ENCODE data around the gene USP2. TPM values are rescaled to one million over a fixed set of nuclear protein-coding genes. Genes with fewer than 3 reads are reported as not detected.

Gene USP2
- polyA plus RNA-seq, 1 experiment = 0.27 TPM

GRCh38 chr11:119397740-119398139 is 16.2 kb upstream of the USP2 start:
- no peak for DNase-seq (ENCODE audit: low read depth)
- peaks cover 2% of the 10 kb centered on the region; the same call in 1 of the 2 replicates for H3K27me3 ChIP-seq (ENCODE audit: control insufficient read depth, insufficient read depth, low read length)
- H3K36me3 ChIP-seq (ENCODE audit: control insufficient read depth, insufficient read depth, low read length) = no peaks in the 10 kb centered on the region
- ChIA-PET CTCF (interaction anchor here (0.8 to 2.8 kb wide), 4 partner anchors 17 to 77 kb away, joined by 3 to 9 read pairs (median 4); no protein-coding TSS in a partner anchor), POLR2A (no interaction called here)
- H3K4me3 ChIP-seq (ENCODE audit: low read depth, low read length) = no peak overlapping the region
- no peak for TF ChIP-seq CTCF (IDR thresholded peaks at IDR 0.05; ENCODE audit: insufficient read depth, low read depth, low read length)

GRCh38 chr11:119396835-119397234 is 15.3 kb upstream of the USP2 start:
- H3K27me3 ChIP-seq (ENCODE audit: control insufficient read depth, insufficient read depth, low read length) = peaks cover 2% of the 10 kb centered on the region; the same call in 1 of the 2 replicates
- no peak for TF ChIP-seq CTCF (IDR thresholded peaks at IDR 0.05; ENCODE audit: insufficient read depth, low read depth, low read length)
- POLR2A ChIA-PET = no interaction called here
- H3K4me3 ChIP-seq (ENCODE audit: low read depth, low read length) = no peak overlapping the region
- no peak for DNase-seq (ENCODE audit: low read depth)
- CTCF ChIA-PET = interaction anchor here (0.8 to 2.8 kb wide), 2 partner anchors 26 to 78 kb away, joined by 3 to 9 read pairs; no protein-coding TSS in a partner anchor
- H3K36me3 ChIP-seq (ENCODE audit: control insufficient read depth, insufficient read depth, low read length) = no peaks in the 10 kb centered on the region

- Histone ChIP-seq H3K27me3 (ENCODE audit: control insufficient read depth, insufficient read depth, low read length) (peaks cover 5% of the 10 kb centered on the region; the same call in 1 of the 2 replicates), H3K4me3 (ENCODE audit: low read depth, low read length) (no peak overlapping the region), H3K36me3 (ENCODE audit: control insufficient read depth, insufficient read depth, low read length) (no peaks in the 10 kb centered on the region)
- DNase-seq (ENCODE audit: low read depth) = no peak
- ChIA-PET CTCF (interaction anchor here (1.6 kb wide), 1 partner anchor 10 kb away, joined by 7 read pairs; the partner anchor contains the start of gene USP2), POLR2A (no interaction called here)
- TF ChIP-seq CTCF (IDR thresholded peaks at IDR 0.05; ENCODE audit: insufficient read depth, low read depth, low read length) = no peak
Measured at GRCh38 chr11:119391275-119391674, 9.8 kb upstream of the USP2 start.

- Histone ChIP-seq H3K4me3 (ENCODE audit: low read depth, low read length) (no peak overlapping the region), H3K27me3 (ENCODE audit: control insufficient read depth, insufficient read depth, low read length) (peaks cover 6% of the 10 kb centered on the region), H3K36me3 (ENCODE audit: control insufficient read depth, insufficient read depth, low read length) (no peaks in the 10 kb centered on the region)
- ChIA-PET POLR2A (interaction anchor here (0.7 kb wide), 1 partner anchor 43 kb away, joined by 17 read pairs; no protein-coding TSS in a partner anchor), CTCF (interaction anchor here (1.0 to 1.3 kb wide), 5 partner anchors 9 to 85 kb away, joined by 3 to 4 read pairs (median 4); no protein-coding TSS in a partner anchor)
- no peak for DNase-seq (ENCODE audit: low read depth)
- TF ChIP-seq CTCF (IDR thresholded peaks at IDR 0.05; ENCODE audit: insufficient read depth, low read depth, low read length) = peak; percentile 47
Measured at GRCh38 chr11:119389611-119390254, 8.2 kb upstream of the USP2 start.

GRCh38 chr11:119388103-119388502 is 6.6 kb upstream of the USP2 start:
- ChIA-PET CTCF (interaction anchor here (1.2 kb wide), 1 partner anchor 87 kb away, joined by 4 read pairs; no protein-coding TSS in a partner anchor), POLR2A (no interaction called here)
- Histone ChIP-seq H3K4me3 (ENCODE audit: low read depth, low read length) (no peak overlapping the region), H3K36me3 (ENCODE audit: control insufficient read depth, insufficient read depth, low read length) (no peaks in the 10 kb centered on the region), H3K27me3 (ENCODE audit: control insufficient read depth, insufficient read depth, low read length) (peaks cover 7% of the 10 kb centered on the region)
- no peak for DNase-seq (ENCODE audit: low read depth)
- TF ChIP-seq CTCF (IDR thresholded peaks at IDR 0.05; ENCODE audit: insufficient read depth, low read depth, low read length) = no peak

Measured in BJ (cell line).